ENCODE results near the gene NEDD8.
A peak's percentile ranks its signal among the peaks of the same experiment; 100 is the strongest.

Gene NEDD8

DNA sequence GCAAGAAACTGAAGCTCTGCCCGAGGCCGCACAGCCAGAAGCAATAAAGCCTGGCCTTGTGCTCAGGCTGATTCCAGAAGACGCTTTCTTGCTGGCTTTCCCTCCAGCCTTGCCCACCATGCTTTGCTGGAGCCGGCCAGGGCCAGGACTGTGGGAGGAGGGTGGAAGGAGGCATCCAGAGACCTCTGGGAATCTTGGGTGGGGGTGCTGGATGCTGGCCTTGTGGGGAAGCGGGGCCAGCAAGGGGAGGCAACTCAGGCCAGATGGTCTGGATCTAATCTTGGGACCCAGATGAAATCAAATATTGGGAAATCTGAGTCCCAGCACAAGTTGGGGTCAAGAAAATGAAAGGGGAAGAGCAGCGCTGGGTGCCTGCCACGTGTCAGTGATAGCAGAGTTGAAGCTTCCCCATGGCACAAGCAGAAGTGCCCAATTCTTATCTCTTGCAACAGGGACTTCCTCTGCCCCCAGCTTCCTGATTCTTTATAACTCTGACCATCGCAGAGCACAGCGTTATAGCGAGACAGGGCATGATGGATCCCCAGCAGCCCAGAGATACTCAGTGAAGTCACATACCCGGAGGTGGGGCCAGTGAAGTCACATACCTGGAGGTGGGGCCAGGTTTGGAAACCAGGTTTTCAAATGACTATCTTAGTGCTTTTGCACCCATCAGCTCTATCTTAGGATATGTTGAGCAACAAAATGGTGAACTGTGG, 45.6 kb upstream of the NEDD8 start:
- TF ChIP-seq, protein P1, sequence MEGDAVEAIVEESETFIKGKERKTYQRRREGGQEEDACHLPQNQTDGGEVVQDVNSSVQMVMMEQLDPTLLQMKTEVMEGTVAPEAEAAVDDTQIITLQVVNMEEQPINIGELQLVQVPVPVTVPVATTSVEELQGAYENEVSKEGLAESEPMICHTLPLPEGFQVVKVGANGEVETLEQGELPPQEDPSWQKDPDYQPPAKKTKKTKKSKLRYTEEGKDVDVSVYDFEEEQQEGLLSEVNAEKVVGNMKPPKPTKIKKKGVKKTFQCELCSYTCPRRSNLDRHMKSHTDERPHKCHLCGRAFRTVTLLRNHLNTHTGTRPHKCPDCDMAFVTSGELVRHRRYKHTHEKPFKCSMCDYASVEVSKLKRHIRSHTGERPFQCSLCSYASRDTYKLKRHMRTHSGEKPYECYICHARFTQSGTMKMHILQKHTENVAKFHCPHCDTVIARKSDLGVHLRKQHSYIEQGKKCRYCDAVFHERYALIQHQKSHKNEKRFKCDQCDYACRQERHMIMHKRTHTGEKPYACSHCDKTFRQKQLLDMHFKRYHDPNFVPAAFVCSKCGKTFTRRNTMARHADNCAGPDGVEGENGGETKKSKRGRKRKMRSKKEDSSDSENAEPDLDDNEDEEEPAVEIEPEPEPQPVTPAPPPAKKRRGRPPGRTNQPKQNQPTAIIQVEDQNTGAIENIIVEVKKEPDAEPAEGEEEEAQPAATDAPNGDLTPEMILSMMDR (IDR thresholded peaks at IDR 0.05; ENCODE audit: low read depth, low read length, missing control alignments) = no peak
- H3K36me3 ChIP-seq (replicated peaks) = no peaks in the 10 kb centered on the region
- H3K4me3 ChIP-seq (ENCODE audit: low read depth, low read length) = no peak overlapping the region
- H3K27ac ChIP-seq = no peak overlapping the region
- in situ Hi-C loops (cut with HindIII; ENCODE audit: low pct_ligation_motif_present, low sequenced_read_pairs) = no loop called here
- no peak for DNase-seq
- H3K27me3 ChIP-seq (replicated peaks) = no peaks in the 10 kb centered on the region

DNA sequence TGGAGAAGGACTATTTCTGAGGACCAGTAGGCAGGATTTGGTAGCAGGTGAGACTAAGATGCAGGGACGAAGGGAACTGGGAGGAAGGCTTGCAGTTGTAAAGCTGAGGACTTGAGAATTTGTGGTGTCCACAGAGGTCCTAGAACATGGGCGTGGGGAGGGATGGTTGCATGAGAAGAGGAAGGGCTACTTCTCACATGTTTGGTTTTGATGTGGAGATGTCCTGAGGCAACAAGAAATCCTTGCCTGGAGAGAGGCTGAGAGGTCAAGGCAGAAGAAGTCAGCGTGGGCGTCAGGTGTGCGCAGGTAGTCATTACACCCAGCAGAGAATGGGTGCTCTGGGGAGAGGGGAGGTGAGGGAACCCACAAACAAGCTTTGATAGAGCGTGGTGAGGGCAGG, 44.9 kb upstream of the NEDD8 start:
- Histone ChIP-seq H3K36me3 (replicated peaks) (no peaks in the 10 kb centered on the region), H3K4me3 (ENCODE audit: low read depth, low read length) (no peak overlapping the region), H3K27me3 (replicated peaks) (no peaks in the 10 kb centered on the region), H3K27ac (no peak overlapping the region)
- DNase-seq = no peak
- in situ Hi-C loops (cut with HindIII; ENCODE audit: low pct_ligation_motif_present, low sequenced_read_pairs) = no loop called here
- TF ChIP-seq, protein P1 (IDR thresholded peaks at IDR 0.05; ENCODE audit: low read depth, low read length, missing control alignments) = no peak

- Histone ChIP-seq H3K27ac (no peak overlapping the region), H3K36me3 (replicated peaks) (no peaks in the 10 kb centered on the region), H3K4me3 (ENCODE audit: low read depth, low read length) (no peak overlapping the region), H3K27me3 (replicated peaks) (no peaks in the 10 kb centered on the region)
- TF ChIP-seq, protein P1 (IDR thresholded peaks at IDR 0.05; ENCODE audit: low read depth, low read length, missing control alignments) = no peak
- DNase-seq = no peak
- in situ Hi-C loops (cut with HindIII; ENCODE audit: low pct_ligation_motif_present, low sequenced_read_pairs) = no loop called here
These were observed 42.0 kb upstream of the NEDD8 start for GRCh38 chr14:24274101-24274543.

GRCh38 chr14:24273422-24273998, 41.3 kb upstream of the NEDD8 start:
- Histone ChIP-seq H3K27me3 (replicated peaks) (no peaks in the 10 kb centered on the region), H3K4me3 (ENCODE audit: low read depth, low read length) (no peak overlapping the region), H3K36me3 (replicated peaks) (no peaks in the 10 kb centered on the region), H3K27ac (no peak overlapping the region)
- in situ Hi-C loops (cut with HindIII; ENCODE audit: low pct_ligation_motif_present, low sequenced_read_pairs) = no loop called here
- TF ChIP-seq, protein P1 (IDR thresholded peaks at IDR 0.05; ENCODE audit: low read depth, low read length, missing control alignments) = peak; percentile 28
- DNase-seq = no peak

DNA sequence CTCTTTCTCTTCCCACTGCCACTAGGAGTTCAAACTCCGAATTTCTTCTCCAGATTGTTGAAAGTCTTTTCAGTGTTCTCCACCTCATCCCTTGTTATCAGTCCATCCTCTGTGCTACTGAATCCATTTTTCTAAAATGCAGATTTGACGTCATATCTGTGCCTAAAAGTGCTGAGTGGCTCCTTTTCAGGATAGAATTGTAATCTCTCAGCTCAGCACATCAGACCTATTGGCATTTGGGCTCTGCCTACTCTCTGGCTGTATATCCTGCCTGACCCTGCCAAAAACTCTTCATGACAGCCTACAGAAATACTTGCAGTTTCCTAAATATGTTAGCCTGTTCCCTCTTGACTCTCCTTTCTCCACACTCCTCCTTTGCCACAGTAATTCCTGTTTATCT, 40.3 kb upstream of the NEDD8 start:
- TF ChIP-seq, protein P1 (IDR thresholded peaks at IDR 0.05; ENCODE audit: low read depth, low read length, missing control alignments) = no peak
- H3K27ac ChIP-seq = no peak overlapping the region
- H3K36me3 ChIP-seq (replicated peaks) = peaks cover 4% of the 10 kb centered on the region
- H3K4me3 ChIP-seq (ENCODE audit: low read depth, low read length) = no peak overlapping the region
- in situ Hi-C loops (cut with HindIII; ENCODE audit: low pct_ligation_motif_present, low sequenced_read_pairs) = no loop called here
- no peak for DNase-seq
- H3K27me3 ChIP-seq (replicated peaks) = no peaks in the 10 kb centered on the region

Measured in brain microvascular endothelial cell (primary cell).